HCT116 (cell line): ENCODE results near the gene CFAP119.

ENCODE experiments used
- CBX3 ChIP-seq: IDR thresholded peaks from 2 replicates; pipeline ENCODE4 v1.6.1; 2012; ENCODE audit warnings: low read depth
- CEBPB ChIP-seq: IDR thresholded peaks from 2 replicates; pipeline ENCODE4 v1.6.1; 2012; ENCODE audit warnings: low read depth
- EZH2 ChIP-seq: fragments of 200-600 bp; sonication (generic); IDR thresholded peaks from 2 replicates; pipeline ENCODE4 v1.6.1; 2017; ENCODE audit warnings: antibody characterized with exemption, mixed run types
- EZH2phosphoT487 ChIP-seq: fragments of 200-600 bp; IDR thresholded peaks from 2 replicates; pipeline ENCODE4 v1.6.1; 2018; ENCODE audit warnings: antibody characterized with exemption, borderline replicate concordance
- POLR2A ChIP-seq: IDR thresholded peaks from 2 replicates; pipeline ENCODE4 v1.7.0; 2011; ENCODE audit warnings: borderline replicate concordance; ENCODE audit not compliant: insufficient read depth, insufficient read length; ENCODE audit errors: extremely low read depth
- POLR2AphosphoS5 ChIP-seq: IDR thresholded peaks from 2 replicates; pipeline ENCODE4 v1.6.1; 2011; ENCODE audit warnings: mild to moderate bottlenecking, low read depth, low read length, moderate library complexity
- RAD21 ChIP-seq: IDR thresholded peaks from 2 replicates; pipeline ENCODE4 v1.6.1; 2012; ENCODE audit warnings: low read depth, mild to moderate bottlenecking
- SIN3A ChIP-seq: IDR thresholded peaks from 2 replicates; pipeline ENCODE4 v1.6.1; 2012; ENCODE audit warnings: low read depth
- YY1 ChIP-seq: IDR thresholded peaks from 2 replicates; pipeline ENCODE4 v1.6.1; 2011; ENCODE audit warnings: low read length, low read depth, moderate library complexity, mild to moderate bottlenecking; ENCODE audit not compliant: insufficient replicate concordance; ENCODE audit errors: extremely low read depth
- TF ChIP-seq, protein P1 (sequence below), 3 experiments: fragments of 200-600 bp in 1 of 3; sonication (generic) in 1 of 3; IDR thresholded peaks in 2 of 3; conservative IDR thresholded peaks in 1 of 3; 2 replicates each; pipeline ENCODE4 v1.5.1; 2012 to 2017; ENCODE audit warnings: low read depth in 2 of 3, low read length in 2 of 3, antibody characterized with exemption in 1 of 3, borderline replicate concordance in 1 of 3, control low read depth in 1 of 3, mild to moderate bottlenecking in 1 of 3, mixed read lengths in 1 of 3, mixed run types in 1 of 3, moderate library complexity in 1 of 3; ENCODE audit not compliant: insufficient read depth in 1 of 3
- TF ChIP-seq, protein P2 (sequence below): IDR thresholded peaks from 2 replicates; pipeline ENCODE4 v1.6.1; 2012
- TF ChIP-seq, protein P3 (sequence below): IDR thresholded peaks from 2 replicates; pipeline ENCODE4 v1.6.1; 2011; ENCODE audit warnings: mild to moderate bottlenecking, low read length, moderate library complexity; ENCODE audit not compliant: insufficient replicate concordance; ENCODE audit errors: extremely low read depth
- TF ChIP-seq, protein P4 (sequence below): IDR thresholded peaks from 2 replicates; pipeline ENCODE4 v1.6.1; 2012; ENCODE audit warnings: low read depth
- TF ChIP-seq, protein P5 (sequence below): IDR thresholded peaks from 2 replicates; pipeline ENCODE4 v1.6.1; 2012

DNA sequence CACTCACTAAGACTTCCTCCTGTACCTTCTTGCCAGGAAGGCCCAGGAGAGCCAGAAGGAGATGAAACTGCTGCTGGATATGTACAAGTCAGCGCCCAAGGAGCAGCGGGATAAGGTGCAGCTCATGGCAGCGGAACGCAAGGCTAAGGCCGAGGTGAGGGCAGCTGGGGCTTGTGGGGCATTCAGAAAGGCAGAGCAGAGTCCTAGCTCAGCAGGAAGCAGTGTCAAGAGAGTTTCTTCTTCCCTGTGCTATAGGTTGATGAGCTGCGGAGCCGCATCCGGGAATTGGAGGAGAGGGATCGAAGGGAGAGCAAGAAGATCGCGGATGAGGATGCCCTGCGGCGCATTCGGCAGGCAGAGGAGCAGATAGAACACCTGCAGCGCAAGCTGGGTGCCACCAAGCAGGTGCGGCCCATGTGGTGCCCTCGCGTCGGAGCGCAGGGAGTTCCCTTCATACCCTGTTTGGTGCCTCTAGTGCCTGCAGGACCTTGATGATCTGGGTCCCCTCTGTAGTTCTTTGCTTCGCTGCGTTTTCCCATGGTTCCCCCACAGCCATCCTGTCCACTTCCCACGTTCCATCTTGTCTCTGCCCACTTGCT, 6.8 kb upstream of the CFAP119 start:
- TF ChIP-seq, protein P1, sequence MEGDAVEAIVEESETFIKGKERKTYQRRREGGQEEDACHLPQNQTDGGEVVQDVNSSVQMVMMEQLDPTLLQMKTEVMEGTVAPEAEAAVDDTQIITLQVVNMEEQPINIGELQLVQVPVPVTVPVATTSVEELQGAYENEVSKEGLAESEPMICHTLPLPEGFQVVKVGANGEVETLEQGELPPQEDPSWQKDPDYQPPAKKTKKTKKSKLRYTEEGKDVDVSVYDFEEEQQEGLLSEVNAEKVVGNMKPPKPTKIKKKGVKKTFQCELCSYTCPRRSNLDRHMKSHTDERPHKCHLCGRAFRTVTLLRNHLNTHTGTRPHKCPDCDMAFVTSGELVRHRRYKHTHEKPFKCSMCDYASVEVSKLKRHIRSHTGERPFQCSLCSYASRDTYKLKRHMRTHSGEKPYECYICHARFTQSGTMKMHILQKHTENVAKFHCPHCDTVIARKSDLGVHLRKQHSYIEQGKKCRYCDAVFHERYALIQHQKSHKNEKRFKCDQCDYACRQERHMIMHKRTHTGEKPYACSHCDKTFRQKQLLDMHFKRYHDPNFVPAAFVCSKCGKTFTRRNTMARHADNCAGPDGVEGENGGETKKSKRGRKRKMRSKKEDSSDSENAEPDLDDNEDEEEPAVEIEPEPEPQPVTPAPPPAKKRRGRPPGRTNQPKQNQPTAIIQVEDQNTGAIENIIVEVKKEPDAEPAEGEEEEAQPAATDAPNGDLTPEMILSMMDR (IDR thresholded peaks at IDR 0.05 in 2 of 3, conservative IDR thresholded peaks at IDR 0.05 in 1 of 3; ENCODE audit: borderline replicate concordance in 1 of 3, insufficient read depth in 1 of 3, low read depth in 2 of 3, low read length in 2 of 3) = no peak
- TF ChIP-seq YY1 (no peak), EZH2 (no peak), POLR2A (no peak), POLR2AphosphoS5 (no peak), SIN3A (no peak), EZH2phosphoT487 (no peak), RAD21 (no peak), CEBPB (no peak), CBX3 (no peak)
- TF ChIP-seq, protein P2, sequence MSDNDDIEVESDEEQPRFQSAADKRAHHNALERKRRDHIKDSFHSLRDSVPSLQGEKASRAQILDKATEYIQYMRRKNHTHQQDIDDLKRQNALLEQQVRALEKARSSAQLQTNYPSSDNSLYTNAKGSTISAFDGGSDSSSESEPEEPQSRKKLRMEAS = no peak
- TF ChIP-seq, protein P3, sequence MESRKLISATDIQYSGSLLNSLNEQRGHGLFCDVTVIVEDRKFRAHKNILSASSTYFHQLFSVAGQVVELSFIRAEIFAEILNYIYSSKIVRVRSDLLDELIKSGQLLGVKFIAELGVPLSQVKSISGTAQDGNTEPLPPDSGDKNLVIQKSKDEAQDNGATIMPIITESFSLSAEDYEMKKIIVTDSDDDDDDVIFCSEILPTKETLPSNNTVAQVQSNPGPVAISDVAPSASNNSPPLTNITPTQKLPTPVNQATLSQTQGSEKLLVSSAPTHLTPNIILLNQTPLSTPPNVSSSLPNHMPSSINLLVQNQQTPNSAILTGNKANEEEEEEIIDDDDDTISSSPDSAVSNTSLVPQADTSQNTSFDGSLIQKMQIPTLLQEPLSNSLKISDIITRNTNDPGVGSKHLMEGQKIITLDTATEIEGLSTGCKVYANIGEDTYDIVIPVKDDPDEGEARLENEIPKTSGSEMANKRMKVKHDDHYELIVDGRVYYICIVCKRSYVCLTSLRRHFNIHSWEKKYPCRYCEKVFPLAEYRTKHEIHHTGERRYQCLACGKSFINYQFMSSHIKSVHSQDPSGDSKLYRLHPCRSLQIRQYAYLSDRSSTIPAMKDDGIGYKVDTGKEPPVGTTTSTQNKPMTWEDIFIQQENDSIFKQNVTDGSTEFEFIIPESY = no peak
- TF ChIP-seq, protein P4, sequence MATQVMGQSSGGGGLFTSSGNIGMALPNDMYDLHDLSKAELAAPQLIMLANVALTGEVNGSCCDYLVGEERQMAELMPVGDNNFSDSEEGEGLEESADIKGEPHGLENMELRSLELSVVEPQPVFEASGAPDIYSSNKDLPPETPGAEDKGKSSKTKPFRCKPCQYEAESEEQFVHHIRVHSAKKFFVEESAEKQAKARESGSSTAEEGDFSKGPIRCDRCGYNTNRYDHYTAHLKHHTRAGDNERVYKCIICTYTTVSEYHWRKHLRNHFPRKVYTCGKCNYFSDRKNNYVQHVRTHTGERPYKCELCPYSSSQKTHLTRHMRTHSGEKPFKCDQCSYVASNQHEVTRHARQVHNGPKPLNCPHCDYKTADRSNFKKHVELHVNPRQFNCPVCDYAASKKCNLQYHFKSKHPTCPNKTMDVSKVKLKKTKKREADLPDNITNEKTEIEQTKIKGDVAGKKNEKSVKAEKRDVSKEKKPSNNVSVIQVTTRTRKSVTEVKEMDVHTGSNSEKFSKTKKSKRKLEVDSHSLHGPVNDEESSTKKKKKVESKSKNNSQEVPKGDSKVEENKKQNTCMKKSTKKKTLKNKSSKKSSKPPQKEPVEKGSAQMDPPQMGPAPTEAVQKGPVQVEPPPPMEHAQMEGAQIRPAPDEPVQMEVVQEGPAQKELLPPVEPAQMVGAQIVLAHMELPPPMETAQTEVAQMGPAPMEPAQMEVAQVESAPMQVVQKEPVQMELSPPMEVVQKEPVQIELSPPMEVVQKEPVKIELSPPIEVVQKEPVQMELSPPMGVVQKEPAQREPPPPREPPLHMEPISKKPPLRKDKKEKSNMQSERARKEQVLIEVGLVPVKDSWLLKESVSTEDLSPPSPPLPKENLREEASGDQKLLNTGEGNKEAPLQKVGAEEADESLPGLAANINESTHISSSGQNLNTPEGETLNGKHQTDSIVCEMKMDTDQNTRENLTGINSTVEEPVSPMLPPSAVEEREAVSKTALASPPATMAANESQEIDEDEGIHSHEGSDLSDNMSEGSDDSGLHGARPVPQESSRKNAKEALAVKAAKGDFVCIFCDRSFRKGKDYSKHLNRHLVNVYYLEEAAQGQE = no peak
- TF ChIP-seq, protein P5, sequence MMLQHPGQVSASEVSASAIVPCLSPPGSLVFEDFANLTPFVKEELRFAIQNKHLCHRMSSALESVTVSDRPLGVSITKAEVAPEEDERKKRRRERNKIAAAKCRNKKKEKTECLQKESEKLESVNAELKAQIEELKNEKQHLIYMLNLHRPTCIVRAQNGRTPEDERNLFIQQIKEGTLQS = no peak
